Measurements from ENCODE around the gene B3GLCT. TPM values are rescaled to one million over a fixed set of nuclear protein-coding genes. Genes with fewer than 3 reads are reported as not detected.

The B3GLCT gene
- total RNA-seq, 1 donor, result 6.1 TPM

DNA sequence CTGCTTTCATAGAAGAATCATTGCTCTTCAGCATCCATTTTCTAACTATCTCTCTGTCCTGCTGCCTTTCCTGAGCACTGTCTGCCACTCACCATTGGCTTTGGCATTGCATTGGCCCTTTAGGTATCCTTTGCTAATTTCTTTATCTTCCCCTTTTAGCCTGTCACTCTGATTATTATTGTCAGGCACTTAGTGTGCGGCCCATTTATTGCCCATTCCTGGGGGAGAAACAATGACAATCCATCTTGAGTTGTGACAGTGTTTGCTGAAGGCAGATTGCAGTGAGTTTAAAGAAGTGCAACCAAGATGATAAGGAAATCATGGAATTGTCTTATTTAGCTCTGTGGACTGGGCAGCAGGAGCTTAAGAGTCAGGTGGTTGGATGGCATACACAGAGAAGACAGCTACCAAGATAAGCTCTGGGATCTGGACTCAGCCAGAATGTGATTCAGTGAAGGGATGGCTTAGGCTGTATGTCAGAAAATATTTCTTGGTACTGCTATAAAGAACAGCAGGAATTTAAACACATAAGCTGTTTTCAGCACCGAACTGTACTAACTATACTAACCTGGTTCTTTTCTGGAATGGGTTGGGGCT, 25.3 kb downstream of the B3GLCT start:
- Histone ChIP-seq H3K4me1 (ENCODE audit: insufficient read depth, low read length) (no peaks in the 10 kb centered on the region), H3K4me3 (ENCODE audit: low read length) (no peak overlapping the region), H3K27me3 (ENCODE audit: insufficient read depth, low read length) (no peaks in the 10 kb centered on the region), H3K9me3 (ENCODE audit: low read depth, low read length) (no peaks in the 10 kb centered on the region)

DNA sequence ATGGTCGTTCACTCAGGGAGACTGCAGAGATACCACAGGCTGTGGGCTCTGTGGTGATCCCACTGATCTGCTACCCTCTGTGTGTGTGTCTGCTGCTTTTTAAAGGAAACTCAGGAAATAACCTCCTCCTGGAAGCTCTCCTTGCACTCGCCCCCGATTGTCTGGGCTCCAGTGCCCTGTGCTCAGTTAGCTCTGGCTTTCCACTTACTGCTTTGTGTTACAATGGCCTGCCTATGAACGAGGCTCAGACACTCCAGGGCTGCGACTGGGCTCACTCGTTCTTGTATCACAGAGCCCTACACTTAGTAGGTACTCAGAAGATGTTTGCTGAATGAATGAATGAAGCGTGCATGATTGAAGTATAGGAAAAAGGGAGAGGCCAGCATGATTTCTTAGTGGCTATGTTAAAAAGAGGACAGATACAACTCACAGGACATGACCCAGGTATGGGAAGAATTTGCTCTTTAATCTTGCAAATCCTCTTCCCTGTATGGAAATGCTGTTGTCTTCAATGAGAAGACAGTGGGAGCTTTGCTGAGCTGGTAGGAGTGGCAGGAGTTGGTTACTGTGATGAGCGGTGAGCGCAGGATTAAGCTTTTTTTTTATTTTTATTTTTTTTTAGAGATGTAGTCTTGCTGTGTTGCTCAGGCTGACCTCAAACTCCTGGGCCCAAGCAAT, 26.4 kb downstream of the B3GLCT start:
- Histone ChIP-seq H3K4me3 (ENCODE audit: low read length) (no peak overlapping the region), H3K9me3 (ENCODE audit: low read depth, low read length) (no peaks in the 10 kb centered on the region), H3K27me3 (ENCODE audit: insufficient read depth, low read length) (no peaks in the 10 kb centered on the region), H3K4me1 (ENCODE audit: insufficient read depth, low read length) (no peaks in the 10 kb centered on the region)

DNA sequence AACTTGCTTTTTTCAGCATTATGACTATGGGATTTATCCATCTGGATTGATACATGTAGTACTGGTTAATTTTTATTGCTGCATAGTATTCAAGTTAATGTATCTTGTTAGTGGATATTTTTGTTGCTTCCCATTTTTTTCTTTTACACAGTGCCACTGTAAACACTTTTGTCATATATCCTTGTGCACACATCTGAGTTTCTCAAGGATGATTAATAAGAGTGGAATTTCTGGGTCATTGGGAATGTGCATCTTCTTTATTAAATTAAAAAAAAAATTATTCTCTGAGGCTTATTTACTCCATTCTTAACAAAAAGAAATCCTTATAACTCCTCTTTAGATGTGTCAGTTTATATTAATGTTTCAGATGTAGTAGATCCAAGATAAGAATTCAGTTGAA, 27.3 kb downstream of the B3GLCT start:
- no peaks in the 10 kb centered on the region for H3K9me3 ChIP-seq (ENCODE audit: low read depth, low read length)
- no peak overlapping the region for H3K4me3 ChIP-seq (ENCODE audit: low read length)
- H3K4me1 ChIP-seq (ENCODE audit: insufficient read depth, low read length), result no peaks in the 10 kb centered on the region
- H3K27me3 ChIP-seq (ENCODE audit: insufficient read depth, low read length), result no peaks in the 10 kb centered on the region

DNA sequence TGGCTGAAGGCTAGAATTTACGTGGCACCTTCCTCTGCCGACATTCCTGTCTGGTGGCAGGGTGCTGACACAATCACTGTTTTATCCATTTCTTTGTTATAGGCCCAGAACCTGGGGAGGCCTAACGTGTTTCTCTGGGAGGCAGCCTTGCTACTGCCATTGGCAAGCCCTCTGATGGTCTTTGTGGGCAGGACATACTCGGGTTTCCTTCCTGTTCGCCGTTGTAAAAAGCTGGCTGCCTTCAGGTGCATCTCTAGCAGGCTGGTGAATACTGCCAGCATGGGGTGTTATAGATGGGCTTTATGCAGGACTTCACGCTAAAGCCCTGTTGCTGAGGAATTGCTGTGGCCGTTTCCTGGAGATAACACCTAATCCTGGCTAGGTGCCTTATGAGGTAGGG, 28.1 kb downstream of the B3GLCT start:
- H3K27me3 ChIP-seq (ENCODE audit: insufficient read depth, low read length), result no peaks in the 10 kb centered on the region
- no peaks in the 10 kb centered on the region for H3K9me3 ChIP-seq (ENCODE audit: low read depth, low read length)
- no peaks in the 10 kb centered on the region for H3K4me1 ChIP-seq (ENCODE audit: insufficient read depth, low read length)
- H3K4me3 ChIP-seq (ENCODE audit: low read length), result no peak overlapping the region

DNA sequence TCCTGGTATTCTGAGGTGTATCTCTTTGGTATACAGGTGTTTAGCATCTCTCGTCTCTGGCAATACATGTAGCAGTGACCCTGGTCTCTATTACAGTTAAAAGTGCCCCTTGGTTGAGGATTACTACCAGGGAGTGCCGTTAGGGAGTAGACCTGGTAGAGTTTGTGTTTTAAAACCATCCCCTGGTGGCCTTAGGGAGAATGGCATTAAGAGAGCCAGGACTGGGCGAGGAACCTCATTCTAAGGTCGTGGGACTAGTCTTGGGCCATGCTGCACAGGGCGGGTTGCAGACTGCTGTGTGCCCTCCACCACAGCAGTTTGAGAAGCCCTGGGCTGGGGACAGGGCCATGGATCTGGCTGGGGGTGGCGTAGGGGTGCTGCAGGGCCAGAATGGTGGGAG, 35.0 kb downstream of the B3GLCT start:
- no peaks in the 10 kb centered on the region for H3K4me1 ChIP-seq (ENCODE audit: insufficient read depth, low read length)
- no peaks in the 10 kb centered on the region for H3K9me3 ChIP-seq (ENCODE audit: low read depth, low read length)
- H3K4me3 ChIP-seq (ENCODE audit: low read length), result no peak overlapping the region
- H3K27me3 ChIP-seq (ENCODE audit: insufficient read depth, low read length), result no peaks in the 10 kb centered on the region

DNA sequence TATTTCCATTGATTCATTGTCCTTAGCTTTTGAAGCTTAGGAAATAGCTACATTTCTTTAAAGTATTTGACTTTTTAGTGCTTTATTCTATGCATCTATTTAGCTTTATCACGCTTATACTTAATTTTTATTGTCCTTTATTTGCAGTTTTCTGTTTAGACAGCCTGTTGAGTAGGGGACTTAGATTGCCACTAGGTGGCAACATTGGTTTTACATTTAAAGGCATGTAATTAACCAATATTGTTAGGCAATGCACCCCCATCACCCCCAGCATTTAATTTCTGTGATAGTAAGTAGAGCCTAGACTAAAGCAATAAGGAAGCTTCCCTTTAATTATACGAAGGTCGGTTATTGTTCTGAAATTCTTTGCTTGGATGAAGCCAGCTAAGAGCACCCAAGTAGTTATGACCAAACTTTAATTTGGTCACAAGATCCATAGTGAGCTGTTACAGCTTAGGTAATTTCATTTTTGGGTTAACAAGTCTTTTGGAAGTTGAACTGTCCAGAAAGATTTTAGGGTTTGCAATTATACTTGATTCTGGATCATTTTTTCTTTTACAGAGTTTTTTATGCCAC, 36.5 kb downstream of the B3GLCT start:
- Histone ChIP-seq H3K9me3 (ENCODE audit: low read depth, low read length) (no peaks in the 10 kb centered on the region), H3K4me1 (ENCODE audit: insufficient read depth, low read length) (no peaks in the 10 kb centered on the region), H3K4me3 (ENCODE audit: low read length) (no peak overlapping the region), H3K27me3 (ENCODE audit: insufficient read depth, low read length) (no peaks in the 10 kb centered on the region)

DNA sequence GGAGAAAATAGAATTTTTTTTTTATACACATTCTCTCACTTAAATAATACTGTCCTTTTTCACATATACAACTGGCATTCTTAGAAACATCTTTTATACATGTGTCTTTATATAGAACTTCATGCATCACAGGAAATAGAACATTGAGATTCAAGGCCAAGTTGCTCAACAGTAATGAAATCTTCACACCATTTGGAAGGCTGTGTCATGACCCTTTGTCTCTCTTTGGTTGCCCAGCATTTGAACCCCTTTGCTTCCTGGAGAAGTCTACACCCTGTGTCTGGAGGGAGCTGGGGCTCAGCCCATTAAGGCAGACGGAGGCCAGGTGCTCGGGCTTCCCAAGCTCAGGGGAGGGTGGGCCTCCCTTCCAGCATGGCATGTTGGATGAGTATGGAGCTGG, 41.1 kb downstream of the B3GLCT start:
- no peak overlapping the region for H3K4me3 ChIP-seq (ENCODE audit: low read length)
- no peaks in the 10 kb centered on the region for H3K27me3 ChIP-seq (ENCODE audit: insufficient read depth, low read length)
- H3K9me3 ChIP-seq (ENCODE audit: low read depth, low read length), result no peaks in the 10 kb centered on the region
- H3K4me1 ChIP-seq (ENCODE audit: insufficient read depth, low read length), result no peaks in the 10 kb centered on the region

DNA sequence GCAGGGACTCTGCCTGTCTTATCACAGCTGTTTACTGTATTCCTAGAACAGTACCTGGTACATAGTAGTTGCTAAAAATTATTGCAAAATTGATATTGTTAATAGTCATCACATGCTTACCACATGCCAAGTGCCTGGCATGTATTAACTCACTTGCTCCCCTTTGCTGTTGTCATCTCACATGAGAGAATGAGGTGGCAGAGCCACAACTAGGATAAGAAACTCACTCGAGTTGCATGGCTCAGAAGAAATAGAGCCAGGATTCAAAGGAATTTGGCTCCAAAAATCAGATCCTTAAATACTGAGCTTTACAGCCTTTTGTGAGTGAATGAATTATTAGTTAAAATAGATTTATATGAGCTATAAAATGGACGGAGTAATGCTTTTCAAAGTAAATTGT, 42.6 kb downstream of the B3GLCT start:
- no peaks in the 10 kb centered on the region for H3K4me1 ChIP-seq (ENCODE audit: insufficient read depth, low read length)
- H3K9me3 ChIP-seq (ENCODE audit: low read depth, low read length), result no peaks in the 10 kb centered on the region

DNA sequence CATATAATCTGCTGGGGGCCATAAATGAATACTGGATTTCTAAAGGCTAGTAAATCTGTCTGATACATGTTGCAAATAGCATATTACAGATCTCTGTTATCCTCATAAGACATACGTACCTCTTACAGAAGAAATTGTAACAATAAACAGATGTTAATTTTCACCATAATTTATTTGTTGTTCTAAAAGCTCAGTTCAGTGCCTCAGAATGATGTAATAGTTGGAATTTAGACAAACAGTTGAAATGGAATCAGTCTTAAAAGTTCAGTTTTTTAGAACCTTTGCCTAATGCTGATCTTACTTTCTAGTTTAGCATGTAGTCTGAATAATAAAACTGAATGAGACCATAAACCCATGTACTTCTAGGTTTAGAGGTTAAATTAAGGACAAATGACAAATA, 43.1 kb downstream of the B3GLCT start:
- H3K4me1 ChIP-seq (ENCODE audit: insufficient read depth, low read length), result no peaks in the 10 kb centered on the region
- no peaks in the 10 kb centered on the region for H3K9me3 ChIP-seq (ENCODE audit: low read depth, low read length)
- H3K4me3 ChIP-seq (ENCODE audit: low read length), result no peak overlapping the region
- H3K27me3 ChIP-seq (ENCODE audit: insufficient read depth, low read length), result no peaks in the 10 kb centered on the region

More for the DNA sequence above, 42.6 kb downstream of the B3GLCT start:
- Histone ChIP-seq H3K27me3 (ENCODE audit: insufficient read depth, low read length) (no peaks in the 10 kb centered on the region), H3K4me3 (ENCODE audit: low read length) (no peak overlapping the region)

DNA sequence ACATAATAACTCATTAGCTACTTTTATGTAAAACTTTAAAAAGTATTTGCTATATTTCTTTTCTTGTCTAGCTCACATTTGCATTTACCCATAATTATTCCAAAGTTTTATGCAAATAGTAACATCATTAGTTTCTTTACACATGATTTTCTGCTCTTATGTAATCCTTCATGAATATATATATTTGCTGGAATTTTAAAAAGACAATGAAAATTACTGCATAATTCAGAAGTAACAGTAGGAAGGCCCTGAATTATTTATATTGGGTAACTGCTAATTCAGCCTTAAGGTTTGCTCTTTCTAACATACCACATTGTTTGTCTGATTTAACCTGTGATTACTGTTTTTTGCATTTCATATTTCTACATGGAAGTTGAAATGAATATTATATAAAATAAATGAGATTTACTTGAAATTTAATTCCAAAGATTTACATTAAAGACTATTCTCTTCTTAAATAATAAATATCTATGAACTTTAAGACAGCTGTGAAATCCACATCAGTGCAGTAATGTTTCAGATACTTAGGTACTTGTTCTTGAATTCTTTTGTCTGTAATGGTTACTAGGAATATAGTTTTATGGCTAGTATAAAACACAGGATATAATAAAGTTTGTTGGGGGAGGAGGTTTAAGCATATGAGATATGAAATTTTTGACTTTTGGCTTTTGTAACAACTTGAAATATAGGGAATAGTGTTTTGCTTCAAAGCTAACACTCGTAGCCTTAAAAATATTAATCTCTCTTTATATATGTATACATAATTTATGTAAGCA, 46.0 kb downstream of the B3GLCT start:
- no peak overlapping the region for H3K4me3 ChIP-seq (ENCODE audit: low read length)
- H3K4me1 ChIP-seq (ENCODE audit: insufficient read depth, low read length), result no peaks in the 10 kb centered on the region
- no peaks in the 10 kb centered on the region for H3K27me3 ChIP-seq (ENCODE audit: insufficient read depth, low read length)
- H3K9me3 ChIP-seq (ENCODE audit: low read depth, low read length), result no peaks in the 10 kb centered on the region

DNA sequence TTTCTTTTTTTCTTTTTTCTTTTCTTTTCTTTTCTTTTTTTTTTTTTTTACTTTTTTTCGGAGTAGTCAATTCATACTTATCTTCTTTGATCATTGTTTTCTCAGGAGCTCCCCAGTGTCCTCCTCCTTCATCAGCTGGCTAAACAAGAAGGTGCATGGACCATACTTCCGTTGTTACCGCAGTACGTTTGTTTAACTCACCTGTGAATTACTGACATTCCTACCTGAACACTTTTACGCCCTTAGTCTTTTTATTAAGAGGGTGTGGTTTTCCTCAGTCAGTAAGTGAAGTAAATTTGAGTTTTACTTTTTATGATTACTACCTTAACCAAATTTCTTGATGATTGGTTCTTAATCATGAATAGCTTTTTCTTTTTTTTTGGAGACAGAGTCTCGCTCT, 47.1 kb downstream of the B3GLCT start:
- Histone ChIP-seq H3K27me3 (ENCODE audit: insufficient read depth, low read length) (no peaks in the 10 kb centered on the region), H3K9me3 (ENCODE audit: low read depth, low read length) (no peaks in the 10 kb centered on the region), H3K4me1 (ENCODE audit: insufficient read depth, low read length) (no peaks in the 10 kb centered on the region), H3K4me3 (ENCODE audit: low read length) (no peak overlapping the region)

DNA sequence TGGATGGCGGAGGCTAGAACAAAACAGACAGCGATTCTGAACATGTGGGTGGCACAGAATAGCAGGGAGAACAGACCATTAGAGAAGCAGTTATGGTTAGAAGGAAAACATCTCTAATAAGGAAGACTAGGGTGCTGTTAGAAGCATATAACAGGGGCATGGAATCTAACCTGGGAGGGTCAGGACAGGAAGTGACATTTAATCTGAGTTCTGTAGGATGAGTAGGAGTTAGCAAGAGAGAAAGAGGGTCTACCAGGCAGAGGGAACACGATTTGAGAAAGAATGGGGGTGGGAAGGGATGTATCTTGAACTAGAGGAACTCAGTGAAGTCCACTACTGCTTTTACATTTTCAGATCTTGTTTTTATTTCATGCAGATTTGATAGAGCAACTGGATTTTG, 48.6 kb downstream of the B3GLCT start:
- no peaks in the 10 kb centered on the region for H3K9me3 ChIP-seq (ENCODE audit: low read depth, low read length)
- H3K27me3 ChIP-seq (ENCODE audit: insufficient read depth, low read length), result no peaks in the 10 kb centered on the region
- no peak overlapping the region for H3K4me3 ChIP-seq (ENCODE audit: low read length)
- no peaks in the 10 kb centered on the region for H3K4me1 ChIP-seq (ENCODE audit: insufficient read depth, low read length)

DNA sequence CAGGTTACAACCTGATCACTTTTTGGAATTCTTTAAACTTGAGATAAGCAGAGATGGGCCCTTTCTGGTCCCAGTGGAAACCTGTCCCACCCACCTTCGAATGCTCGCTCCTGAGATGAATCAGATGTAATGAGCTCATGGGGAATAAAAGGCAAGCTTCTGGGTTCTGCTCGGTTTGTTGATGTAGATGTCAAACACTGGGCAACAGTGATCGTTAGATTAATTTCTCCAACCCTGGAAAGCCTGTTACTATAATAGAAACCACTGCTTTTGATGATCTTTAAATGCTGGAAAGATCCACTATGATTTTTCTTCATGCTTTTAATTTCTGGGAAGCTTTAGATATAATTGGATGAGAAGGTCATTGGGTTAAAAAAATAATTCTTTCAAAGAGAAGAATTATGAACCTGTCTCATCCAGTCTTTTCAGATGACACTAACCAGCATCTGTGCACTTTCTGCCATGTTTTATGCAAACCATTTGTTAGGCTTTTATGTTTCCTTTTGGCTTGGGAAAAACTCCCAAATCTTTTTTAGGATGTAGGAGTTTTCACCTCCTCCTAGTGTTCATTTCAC, 49.3 kb downstream of the B3GLCT start:
- Histone ChIP-seq H3K4me3 (ENCODE audit: low read length) (no peak overlapping the region), H3K4me1 (ENCODE audit: insufficient read depth, low read length) (no peaks in the 10 kb centered on the region), H3K9me3 (ENCODE audit: low read depth, low read length) (no peaks in the 10 kb centered on the region), H3K27me3 (ENCODE audit: insufficient read depth, low read length) (no peaks in the 10 kb centered on the region)

DNA sequence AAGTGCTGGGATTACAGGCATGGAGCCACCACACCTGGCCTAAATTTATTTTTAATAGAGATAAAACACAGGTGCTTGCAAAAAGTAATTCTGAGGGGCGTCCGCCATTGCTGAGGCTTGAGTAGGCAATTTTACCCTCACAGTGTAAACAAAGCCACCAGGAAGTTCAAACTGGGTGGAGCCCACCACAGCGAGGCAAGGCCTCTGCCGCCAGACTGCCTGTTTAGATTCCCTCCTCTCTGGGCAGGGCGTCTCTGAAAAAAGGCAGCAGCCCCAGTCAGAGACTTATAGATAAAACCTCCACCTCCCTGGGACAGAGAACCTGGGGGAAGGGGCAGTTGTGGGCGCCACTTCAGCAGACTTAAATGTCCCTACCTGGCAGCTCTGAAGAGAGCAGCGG, 50.7 kb downstream of the B3GLCT start:
- Histone ChIP-seq H3K4me3 (ENCODE audit: low read length) (no peak overlapping the region), H3K9me3 (ENCODE audit: low read depth, low read length) (no peaks in the 10 kb centered on the region), H3K4me1 (ENCODE audit: insufficient read depth, low read length) (no peaks in the 10 kb centered on the region), H3K27me3 (ENCODE audit: insufficient read depth, low read length) (no peaks in the 10 kb centered on the region)

DNA sequence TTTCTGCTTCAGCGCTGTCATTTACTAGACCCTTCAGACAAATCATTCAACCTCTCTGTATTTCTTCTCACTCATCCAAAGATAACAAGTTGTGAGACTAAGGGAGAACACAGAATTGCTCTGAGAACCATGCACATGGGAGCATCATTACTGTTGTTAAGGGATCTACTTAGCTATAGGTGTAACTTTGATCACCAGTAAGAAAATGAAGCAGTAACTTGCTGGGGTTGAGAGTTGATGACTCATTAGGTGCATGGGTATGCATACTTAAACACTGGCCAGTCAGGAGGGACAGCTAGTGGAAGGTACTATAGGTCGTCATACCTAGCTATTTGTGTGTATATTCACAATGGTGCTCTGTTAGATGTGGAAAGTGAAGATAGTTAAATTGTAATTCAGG, 61.5 kb downstream of the B3GLCT start:
- Histone ChIP-seq H3K27me3 (ENCODE audit: insufficient read depth, low read length) (no peaks in the 10 kb centered on the region), H3K4me3 (ENCODE audit: low read length) (no peak overlapping the region), H3K4me1 (ENCODE audit: insufficient read depth, low read length) (no peaks in the 10 kb centered on the region), H3K9me3 (ENCODE audit: low read depth, low read length) (peaks cover 13% of the 10 kb centered on the region)

All from mononuclear cell (primary cell).